Peyer's patch (tissue), 4 donors: ENCODE results near the gene DLGAP1. TPM values are rescaled to one million over a fixed set of nuclear protein-coding genes. Genes with fewer than 3 reads are reported as not detected.
"Not testable (repeated sequence)": the region's sequence is repeated elsewhere in the genome, so short reads cannot be mapped to it uniquely, and the experiment has no call there.

ENCODE experiments used
- DNase-seq, 3 donors: peaks; one replicate each; pipeline ENCODE4 v3.0.0-alpha.2; 2017 to 2019
- H3K27ac ChIP-seq, 4 donors: fragments of 200-600 bp; sonication (generic); one replicate each; pipeline ENCODE4 v1.5.1; 2016 to 2019
- H3K27me3 ChIP-seq, 2 donors: fragments of 200-600 bp; sonication (generic); one replicate each; pipeline ENCODE4 v1.5.1; 2019
- H3K36me3 ChIP-seq, 3 donors: fragments of 200-600 bp; sonication (generic); one replicate each; pipeline ENCODE4 v1.5.1; 2016 to 2019
- H3K4me1 ChIP-seq, 4 donors: fragments of 200-600 bp; sonication (generic); one replicate each; pipeline ENCODE4 v1.5.1; 2016 to 2019
- H3K4me3 ChIP-seq, 4 donors: fragments of 200-600 bp; sonication (generic); 1 replicate in 3 of 4; 2 replicates in 1 of 4; pipeline ENCODE4 v1.5.1; 2016 to 2019; ENCODE audit warnings: mild to moderate bottlenecking in 1 of 4
- H3K9me3 ChIP-seq, 4 donors: fragments of 200-600 bp; sonication (generic); one replicate each; pipeline ENCODE4 v1.5.1; 2016 to 2019; ENCODE audit warnings: mild to moderate bottlenecking in 1 of 4
- CTCF ChIP-seq, 6 experiments: fragments of 450-650 bp in 4 of 6; fragments of 200-600 bp in 2 of 6; sonication (generic) in 1 of 6; IDR thresholded peaks; one replicate each; pipeline ENCODE4 v1.5.1; 2017 to 2019; ENCODE audit warnings: antibody characterized with exemption in 6 of 6, mild to moderate bottlenecking in 3 of 6, moderate library complexity in 1 of 6
- POLR2A ChIP-seq, 2 donors: fragments of 450-650 bp; IDR thresholded peaks; one replicate each; pipeline ENCODE4 v1.5.1; 2017; ENCODE audit warnings: antibody characterized with exemption in 2 of 2, mild to moderate bottlenecking in 2 of 2, moderate library complexity in 2 of 2
- total RNA-seq, 4 donors: library from RNA; depleted of rRNA; stranded (reverse); fragments of >200 nt; gene quantifications; one replicate each; pipeline ENCODE4 v1.1.0, GENCODE V29; 2016

The DLGAP1 gene
- total RNA-seq, 4 donors from 2014 or later, result 0.53 to 4.1 (median 2.1) TPM

- H3K4me1 ChIP-seq, result peaks cover 0 to 34% (median 5%) of the 10 kb centered on the region in 4 donors
- no peak overlapping the region for H3K27ac ChIP-seq
- TF ChIP-seq CTCF (IDR thresholded peaks at IDR 0.05), result no peak
- TF ChIP-seq POLR2A (IDR thresholded peaks at IDR 0.05), result no peak
- H3K27me3 ChIP-seq, result no peaks in the 10 kb centered on the region
- no peaks in the 10 kb centered on the region for H3K36me3 ChIP-seq
- H3K4me3 ChIP-seq, result no peak overlapping the region
- no peak for DNase-seq
- no peaks in the 10 kb centered on the region for H3K9me3 ChIP-seq
These were observed 745.9 kb downstream of the DLGAP1 start for GRCh38 chr18:3709205-3709604.

GRCh38 chr18:3706279-3707097, 748.6 kb downstream of the DLGAP1 start:
- no peak for DNase-seq
- H3K36me3 ChIP-seq, result no peaks in the 10 kb centered on the region
- no peak overlapping the region for H3K4me3 ChIP-seq
- H3K4me1 ChIP-seq, result peaks cover 0 to 18% (median 5%) of the 10 kb centered on the region in 4 donors
- H3K27ac ChIP-seq, result no peak overlapping the region
- TF ChIP-seq CTCF (IDR thresholded peaks at IDR 0.05) (no peak), POLR2A (IDR thresholded peaks at IDR 0.05) (no peak)
- no peaks in the 10 kb centered on the region for H3K9me3 ChIP-seq
- H3K27me3 ChIP-seq, result peaks cover 0 to 4% of the 10 kb centered on the region in 2 donors

GRCh38 chr18:3704556-3705344, 750.4 kb downstream of the DLGAP1 start:
- DNase-seq, result no peak
- peaks cover 0 to 5% (median 3%) of the 10 kb centered on the region in 4 donors for H3K4me1 ChIP-seq
- no peak overlapping the region for H3K27ac ChIP-seq
- no peaks in the 10 kb centered on the region for H3K9me3 ChIP-seq
- TF ChIP-seq CTCF (IDR thresholded peaks at IDR 0.05) (no peak), POLR2A (IDR thresholded peaks at IDR 0.05) (no peak)
- peaks cover 0 to 4% of the 10 kb centered on the region in 2 donors for H3K27me3 ChIP-seq
- no peak overlapping the region for H3K4me3 ChIP-seq
- no peaks in the 10 kb centered on the region for H3K36me3 ChIP-seq

GRCh38 chr18:3703732-3704176, 751.4 kb downstream of the DLGAP1 start:
- Histone ChIP-seq H3K27ac (peak overlapping the region in 1 of 4 donors; percentile 35), H3K4me1 (peaks cover 0 to 5% (median 0%) of the 10 kb centered on the region in 4 donors), H3K27me3 (peaks cover 0 to 4% of the 10 kb centered on the region in 2 donors), H3K4me3 (no peak overlapping the region), H3K9me3 (no peaks in the 10 kb centered on the region), H3K36me3 (no peaks in the 10 kb centered on the region)
- peak in 2 of 3 donors; percentile 77 to 83 for DNase-seq
- TF ChIP-seq POLR2A (IDR thresholded peaks at IDR 0.05) (no peak), CTCF (IDR thresholded peaks at IDR 0.05) (peak in 5 of 6 experiments; percentile 39 to 83 (median 82))

- DNase-seq, result peak in 2 of 3 donors; percentile 54 to 62
These were observed 755.2 kb downstream of the DLGAP1 start for GRCh38 chr18:3699707-3700567.

GRCh38 chr18:3694030-3694778, 760.9 kb downstream of the DLGAP1 start:
- H3K4me1 ChIP-seq, DNase-seq: not testable (repeated sequence)

More at GRCh38 chr18:3699707-3700567, 755.2 kb downstream of the DLGAP1 start:
- not testable (repeated sequence) for H3K27me3 ChIP-seq, H3K4me1 ChIP-seq, H3K9me3 ChIP-seq, H3K36me3 ChIP-seq
- Histone ChIP-seq H3K27ac (peak overlapping the region in 2 of 4 donors; percentile 30 to 35), H3K4me3 (peak overlapping the region in 1 of 4 donors; percentile 2)

More at GRCh38 chr18:3694030-3694778, 760.9 kb downstream of the DLGAP1 start:
- H3K27ac ChIP-seq, H3K9me3 ChIP-seq, H3K4me3 ChIP-seq, H3K36me3 ChIP-seq, H3K27me3 ChIP-seq: not testable (repeated sequence)
